Measurements from ENCODE around the gene BTF3L4. TPM values are rescaled to one million over a fixed set of nuclear protein-coding genes. Genes with fewer than 3 reads are reported as not detected.

The BTF3L4 gene
- total RNA-seq, 1 experiment from 2014 or later, result 33.8 TPM

GRCh38 chr1:52123622-52124021 lies 67.5 kb downstream of the BTF3L4 start:
- TF ChIP-seq EZH2phosphoT487 (IDR thresholded peaks at IDR 0.05; ENCODE audit: borderline replicate concordance, low read length) (no peak), CTCF (conservative IDR thresholded peaks at IDR 0.05; ENCODE audit: low read depth, low read length) (no peak), EZH2 (IDR thresholded peaks at IDR 0.05; ENCODE audit: low read length, unreplicated experiment) (no peak)
- Histone ChIP-seq H2AFZ (ENCODE audit: low read length) (no peak overlapping the region), H3K9ac (ENCODE audit: low read length) (no peak overlapping the region), H3K4me1 (ENCODE audit: insufficient read depth, low read length) (no peaks in the 10 kb centered on the region), H3F3A (ENCODE audit: low read length, unreplicated experiment) (no peaks in the 10 kb centered on the region), H3K27ac (ENCODE audit: low read length) (no peak overlapping the region), H3K36me3 (ENCODE audit: low read depth, low read length) (no peaks in the 10 kb centered on the region), H3K4me3 (ENCODE audit: low read length) (no peak overlapping the region), H3K4me2 (ENCODE audit: low read length) (no peak overlapping the region), H3K9me2 (replicated peaks; ENCODE audit: low read length) (no peaks in the 10 kb centered on the region), H3K9me3 (ENCODE audit: low read length) (no peaks in the 10 kb centered on the region), H3K27me3 (ENCODE audit: low read length) (peaks cover 4% of the 10 kb centered on the region; the same call in 1 of the 2 replicates), H3K79me2 (ENCODE audit: low read length) (no peaks in the 10 kb centered on the region), H4K20me1 (ENCODE audit: low read length) (no peaks in the 10 kb centered on the region)
- DNase-seq (no peak), ATAC-seq (no peak)
- intact Hi-C loops (cut with micrococcal nuclease), result loop anchor here (10.0 kb wide), 1 partner anchor 281 kb away; the partner anchor contains the start of genes ORC1 and PRPF38A
- POLR2A ChIA-PET (ENCODE audit: unreplicated experiment), result no interaction called here
- no TSS peak for BruUV-seq (replicated peaks)
- CTCF ChIA-PET, result interaction anchor here (0.7 kb wide), 1 partner anchor 1053 kb away, joined by 6 read pairs; no protein-coding TSS in a partner anchor

GRCh38 chr1:52125736-52126359 lies 69.8 kb downstream of the BTF3L4 start:
- Histone ChIP-seq H3K9me3 (ENCODE audit: low read length) (no peaks in the 10 kb centered on the region), H3K27ac (ENCODE audit: low read length) (no peak overlapping the region), H3K9ac (ENCODE audit: low read length) (no peak overlapping the region), H3K9me2 (replicated peaks; ENCODE audit: low read length) (no peaks in the 10 kb centered on the region), H3K4me3 (ENCODE audit: low read length) (no peak overlapping the region), H4K20me1 (ENCODE audit: low read length) (no peaks in the 10 kb centered on the region), H3F3A (ENCODE audit: low read length, unreplicated experiment) (no peaks in the 10 kb centered on the region), H3K4me1 (ENCODE audit: insufficient read depth, low read length) (no peaks in the 10 kb centered on the region), H3K4me2 (ENCODE audit: low read length) (no peak overlapping the region), H2AFZ (ENCODE audit: low read length) (no peak overlapping the region), H3K27me3 (ENCODE audit: low read length) (peaks cover 4% of the 10 kb centered on the region; the same call in 1 of the 2 replicates), H3K79me2 (ENCODE audit: low read length) (no peaks in the 10 kb centered on the region), H3K36me3 (ENCODE audit: low read depth, low read length) (no peaks in the 10 kb centered on the region)
- ChIA-PET POLR2A (ENCODE audit: unreplicated experiment) (no interaction called here), CTCF (no interaction called here)
- ATAC-seq (no peak), DNase-seq (no peak)
- no TSS peak for BruUV-seq (replicated peaks)
- intact Hi-C loops (cut with micrococcal nuclease), result loop anchor here (5.0 to 10.0 kb wide), 3 partner anchors 221 to 279 kb away; partner anchors contain the start of genes CC2D1B, ORC1 and PRPF38A
- TF ChIP-seq CTCF (conservative IDR thresholded peaks at IDR 0.05; ENCODE audit: low read depth, low read length) (no peak), EZH2 (IDR thresholded peaks at IDR 0.05; ENCODE audit: low read length, unreplicated experiment) (no peak), EZH2phosphoT487 (IDR thresholded peaks at IDR 0.05; ENCODE audit: borderline replicate concordance, low read length) (no peak)
